GM18519 (cell line): ENCODE data around the gene FOXP4.

Experiments
- ATAC-seq: cut with Tn5 transposase; IDR thresholded peaks from one replicate; pipeline ENCODE4 v1.9.1; 2021; ENCODE audit warnings: mild to moderate bottlenecking, moderate library complexity; ENCODE audit not compliant: unreplicated experiment, low FRiP score

FOXP4 gene

GRCh38 chr6:41522780-41523548 is 23.2 kb upstream of the FOXP4 start:
- ATAC-seq, result no peak

- ATAC-seq, result no peak
Measured at GRCh38 chr6:41523915-41524633, 22.1 kb upstream of the FOXP4 start.

GRCh38 chr6:41524634-41525011 is 21.6 kb upstream of the FOXP4 start:
- no peak for ATAC-seq

- no peak for ATAC-seq
Measured at GRCh38 chr6:41527721-41528408, 18.3 kb upstream of the FOXP4 start.

- no peak for ATAC-seq
Measured at GRCh38 chr6:41528409-41528963, 17.7 kb upstream of the FOXP4 start.

- no peak for ATAC-seq
Measured at GRCh38 chr6:41529049-41529448, 17.1 kb upstream of the FOXP4 start.

GRCh38 chr6:41529970-41530369 is 16.2 kb upstream of the FOXP4 start:
- no peak for ATAC-seq

GRCh38 chr6:41530476-41530875 is 15.7 kb upstream of the FOXP4 start:
- no peak for ATAC-seq

GRCh38 chr6:41531016-41531415 is 15.2 kb upstream of the FOXP4 start:
- ATAC-seq, result no peak

- ATAC-seq, result peak; percentile 77
Measured at GRCh38 chr6:41531591-41532582, 14.3 kb upstream of the FOXP4 start.

- ATAC-seq, result no peak
Measured at GRCh38 chr6:41535766-41536165, 10.4 kb upstream of the FOXP4 start.

- no peak for ATAC-seq
Measured at GRCh38 chr6:41536795-41537758, 9.1 kb upstream of the FOXP4 start.

- no peak for ATAC-seq
Measured at GRCh38 chr6:41538556-41539182, 7.5 kb upstream of the FOXP4 start.

- ATAC-seq, result no peak
Measured at GRCh38 chr6:41539204-41539603, 7.0 kb upstream of the FOXP4 start.

- ATAC-seq, result no peak
Measured at GRCh38 chr6:41541364-41541763, 4.8 kb upstream of the FOXP4 start.

- no peak for ATAC-seq
Measured at GRCh38 chr6:41543087-41543486, 3.1 kb upstream of the FOXP4 start.

GRCh38 chr6:41545247-41545702 is 906 bp upstream of the FOXP4 start:
- no peak for ATAC-seq

GRCh38 chr6:41546475-41546865 is 289 bp downstream of the FOXP4 start:
- no peak for ATAC-seq
